ENCODE measurements around the gene IL17REL.

IL17REL gene

GRCh38 chr22:49966041-49966773 is 46.4 kb downstream of the IL17REL start:
- DNase-seq = no peak

DNA sequence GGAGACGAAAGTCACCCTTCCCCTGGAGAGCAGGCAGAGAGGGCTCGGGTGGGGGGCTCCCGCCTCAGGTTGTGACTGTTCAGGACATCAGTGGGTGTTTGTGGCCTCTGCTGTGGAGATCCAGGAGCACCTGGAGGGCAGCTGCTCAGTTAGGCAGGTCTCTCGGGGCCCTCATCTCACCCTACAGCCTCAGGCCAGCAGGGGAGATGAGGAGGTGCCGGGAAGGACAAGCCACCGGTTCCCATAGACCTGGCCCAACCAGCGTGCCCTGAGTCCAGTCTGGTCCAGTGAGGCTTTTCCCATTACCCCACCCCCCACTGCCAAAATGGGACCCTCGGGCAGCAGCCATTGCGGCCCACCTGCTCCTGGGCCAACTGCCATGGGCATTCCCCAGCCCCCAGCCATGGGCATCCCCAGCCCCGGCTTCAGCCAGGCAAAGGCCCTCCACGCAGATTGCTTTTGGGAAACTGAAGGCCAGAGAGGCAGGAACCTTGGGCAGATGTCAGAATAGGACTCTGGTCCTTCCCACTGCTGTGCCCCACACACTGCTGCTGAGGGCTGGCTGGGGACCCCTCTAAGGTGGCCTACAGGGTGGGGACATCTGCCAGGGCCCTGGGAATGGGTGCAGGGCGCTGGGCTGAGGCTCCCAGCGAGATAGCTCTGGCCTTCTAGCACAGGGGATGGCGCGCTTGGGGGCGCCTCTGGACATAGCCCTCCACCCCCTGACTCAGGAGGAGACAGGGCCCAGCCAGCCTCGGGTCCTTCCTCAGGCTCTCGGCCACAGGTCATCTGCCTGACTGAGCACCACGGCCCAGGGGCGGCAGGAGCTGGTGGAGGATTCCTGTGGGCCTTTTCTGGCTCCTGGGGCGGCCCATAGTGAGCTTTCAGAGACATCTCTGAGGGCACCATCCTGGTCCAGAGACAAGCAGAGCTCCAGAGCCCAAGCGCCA is 47.2 kb downstream of the IL17REL start:
- DNase-seq = no peak

- no peak for DNase-seq
Measured at GRCh38 chr22:49964136-49965090, 48.2 kb downstream of the IL17REL start.

GRCh38 chr22:49963647-49964026 is 48.9 kb downstream of the IL17REL start:
- DNase-seq = no peak

DNA sequence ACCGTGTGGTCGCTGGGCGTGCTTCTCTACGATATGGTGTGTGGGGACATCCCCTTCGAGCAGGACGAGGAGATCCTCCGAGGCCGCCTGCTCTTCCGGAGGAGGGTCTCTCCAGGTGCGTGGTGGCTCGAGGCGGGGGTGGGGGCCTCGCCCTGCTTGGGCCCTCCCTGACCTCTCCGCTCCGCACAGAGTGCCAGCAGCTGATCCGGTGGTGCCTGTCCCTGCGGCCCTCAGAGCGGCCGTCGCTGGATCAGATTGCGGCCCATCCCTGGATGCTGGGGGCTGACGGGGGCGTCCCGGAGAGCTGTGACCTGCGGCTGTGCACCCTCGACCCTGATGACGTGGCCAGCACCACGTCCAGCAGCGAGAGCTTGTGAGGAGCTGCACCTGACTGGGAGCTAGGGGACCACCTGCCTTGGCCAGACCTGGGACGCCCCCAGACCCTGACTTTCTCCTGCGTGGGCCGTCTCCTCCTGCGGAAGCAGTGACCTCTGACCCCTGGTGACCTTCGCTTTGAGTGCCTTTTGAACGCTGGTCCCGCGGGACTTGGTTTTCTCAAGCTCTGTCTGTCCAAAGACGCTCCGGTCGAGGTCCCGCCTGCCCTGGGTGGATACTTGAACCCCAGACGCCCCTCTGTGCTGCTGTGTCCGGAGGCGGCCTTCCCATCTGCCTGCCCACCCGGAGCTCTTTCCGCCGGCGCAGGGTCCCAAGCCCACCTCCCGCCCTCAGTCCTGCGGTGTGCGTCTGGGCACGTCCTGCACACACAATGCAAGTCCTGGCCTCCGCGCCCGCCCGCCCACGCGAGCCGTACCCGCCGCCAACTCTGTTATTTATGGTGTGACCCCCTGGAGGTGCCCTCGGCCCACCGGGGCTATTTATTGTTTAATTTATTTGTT is 49.6 kb downstream of the IL17REL start:
- no peak for DNase-seq

- DNase-seq = peak; percentile 87
Measured at GRCh38 chr22:49962012-49962750, 50.4 kb downstream of the IL17REL start.

DNA sequence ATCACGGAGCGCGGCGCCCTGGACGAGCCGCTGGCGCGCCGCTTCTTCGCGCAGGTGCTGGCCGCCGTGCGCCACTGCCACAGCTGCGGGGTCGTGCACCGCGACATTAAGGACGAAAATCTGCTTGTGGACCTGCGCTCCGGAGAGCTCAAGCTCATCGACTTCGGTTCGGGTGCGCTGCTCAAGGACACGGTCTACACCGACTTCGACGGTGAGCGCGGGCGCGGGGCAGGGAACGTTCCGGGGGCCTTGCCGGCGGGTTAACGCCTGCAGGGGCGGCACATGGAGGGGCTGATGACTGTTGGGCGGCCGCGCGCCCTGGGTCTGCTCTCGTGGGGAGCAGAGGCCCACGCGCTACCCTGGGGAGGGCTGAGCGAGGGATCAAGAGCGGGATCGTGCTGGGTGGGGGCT is 51.0 kb downstream of the IL17REL start:
- no peak for DNase-seq

DNA sequence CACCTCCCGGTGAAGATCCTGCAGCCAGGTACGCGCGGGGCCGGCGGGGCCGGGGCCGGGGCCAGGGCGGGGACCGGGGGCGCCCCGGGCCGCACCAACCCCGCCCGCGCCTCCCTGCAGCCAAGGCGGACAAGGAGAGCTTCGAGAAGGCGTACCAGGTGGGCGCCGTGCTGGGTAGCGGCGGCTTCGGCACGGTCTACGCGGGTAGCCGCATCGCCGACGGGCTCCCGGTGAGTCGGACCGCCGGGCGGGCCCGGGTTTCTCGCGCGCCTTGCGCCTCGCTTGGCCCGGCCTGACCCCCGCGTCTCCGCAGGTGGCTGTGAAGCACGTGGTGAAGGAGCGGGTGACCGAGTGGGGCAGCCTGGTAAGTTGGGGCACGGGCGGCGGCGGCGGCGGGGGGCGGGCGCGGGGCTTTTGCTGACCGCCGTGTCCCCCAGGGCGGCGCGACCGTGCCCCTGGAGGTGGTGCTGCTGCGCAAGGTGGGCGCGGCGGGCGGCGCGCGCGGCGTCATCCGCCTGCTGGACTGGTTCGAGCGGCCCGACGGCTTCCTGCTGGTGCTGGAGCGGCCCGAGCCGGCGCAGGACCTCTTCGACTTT is 51.5 kb downstream of the IL17REL start:
- peak; percentile 62 for DNase-seq

DNA sequence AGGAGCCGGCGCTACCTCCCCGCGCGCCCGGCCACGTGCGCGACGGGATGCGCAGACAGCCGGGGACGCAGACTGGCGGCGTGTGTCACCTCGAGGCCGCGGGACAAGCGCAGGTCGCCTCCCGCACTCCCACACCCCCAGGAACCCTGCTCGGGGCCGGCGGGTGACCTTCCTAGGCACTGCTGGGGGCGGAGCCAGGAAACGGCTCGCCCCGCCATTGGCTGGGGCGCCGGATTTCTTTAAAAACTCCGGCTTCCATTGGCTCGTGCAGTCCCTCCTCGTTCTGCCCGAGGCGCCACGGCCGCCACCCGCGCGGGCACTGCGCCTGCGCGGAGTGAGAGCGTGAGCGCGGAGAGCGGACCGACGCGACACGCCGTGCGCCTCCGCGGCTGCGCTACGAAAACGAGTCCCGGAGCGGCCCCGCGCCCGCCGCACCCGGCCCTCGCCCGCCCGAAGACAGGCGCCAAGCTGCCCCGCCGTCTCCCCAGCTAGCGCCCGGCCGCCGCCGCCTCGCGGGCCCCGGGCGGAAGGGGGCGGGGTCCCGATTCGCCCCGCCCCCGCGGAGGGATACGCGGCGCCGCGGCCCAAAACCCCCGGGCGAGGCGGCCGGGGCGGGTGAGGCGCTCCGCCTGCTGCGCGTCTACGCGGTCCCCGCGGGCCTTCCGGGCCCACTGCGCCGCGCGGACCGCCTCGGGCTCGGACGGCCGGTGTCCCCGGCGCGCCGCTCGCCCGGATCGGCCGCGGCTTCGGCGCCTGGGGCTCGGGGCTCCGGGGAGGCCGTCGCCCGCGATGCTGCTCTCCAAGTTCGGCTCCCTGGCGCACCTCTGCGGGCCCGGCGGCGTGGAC is 52.2 kb downstream of the IL17REL start, which contains the start of gene PIM3:
TSS of gene PIM3 (plus strand) at position 614 of the 846 bp plus-strand sequence. CDS start at position 790, 176 bp downstream.
- peak; percentile 95 for DNase-seq

DNA sequence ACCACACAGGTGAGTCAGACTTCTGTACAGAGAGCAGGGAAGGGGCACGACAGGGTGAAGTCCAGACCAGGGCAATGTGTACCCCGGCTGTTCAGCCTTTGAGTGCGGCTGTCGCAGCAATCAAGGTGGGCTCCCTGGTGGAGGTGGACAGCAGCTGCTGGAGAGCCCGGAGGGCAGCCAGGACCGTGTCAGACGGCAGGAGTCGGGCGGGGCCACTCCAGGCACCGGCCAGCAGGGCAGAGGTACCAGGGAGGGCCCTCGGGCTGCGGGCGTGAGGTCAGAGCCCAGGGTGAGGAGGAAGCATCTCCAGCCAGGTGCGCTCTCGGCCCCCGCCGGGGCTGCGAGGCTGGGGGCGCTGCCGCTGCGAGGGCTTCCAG is 52.8 kb downstream of the IL17REL start:
- DNase-seq = no peak

GRCh38 chr22:49958931-49959781 is 53.4 kb downstream of the IL17REL start:
- DNase-seq = peak; percentile 4

- peak; percentile 1 for DNase-seq
Measured at GRCh38 chr22:49958366-49958921, 54.1 kb downstream of the IL17REL start.

DNA sequence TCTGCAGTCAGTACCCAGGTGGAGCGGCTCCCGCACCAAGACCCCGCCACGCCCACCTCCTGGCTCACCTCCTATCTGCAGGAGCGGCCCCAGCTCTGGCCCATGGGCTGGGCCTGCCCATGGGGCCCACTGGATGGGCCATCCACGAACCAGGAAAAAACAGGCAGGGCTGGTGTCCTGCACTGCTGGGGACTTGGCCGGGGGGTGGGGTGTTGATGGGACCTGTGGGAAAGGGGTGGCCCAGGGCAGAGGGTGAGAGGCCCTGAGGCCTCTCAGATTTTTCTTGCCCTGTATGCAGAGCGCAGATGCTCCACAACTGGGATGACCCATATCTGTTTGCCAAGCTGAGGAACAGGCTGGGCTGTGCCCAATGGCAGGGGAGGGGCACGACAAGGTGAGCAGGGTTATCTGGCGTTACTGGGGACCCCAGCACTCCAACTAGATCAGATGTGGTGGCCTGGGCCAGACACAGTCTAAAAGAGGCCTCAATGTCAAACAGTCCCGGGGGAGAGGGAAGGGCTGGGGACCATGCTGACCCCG is 54.7 kb downstream of the IL17REL start:
- DNase-seq = peak; percentile 0

DNA sequence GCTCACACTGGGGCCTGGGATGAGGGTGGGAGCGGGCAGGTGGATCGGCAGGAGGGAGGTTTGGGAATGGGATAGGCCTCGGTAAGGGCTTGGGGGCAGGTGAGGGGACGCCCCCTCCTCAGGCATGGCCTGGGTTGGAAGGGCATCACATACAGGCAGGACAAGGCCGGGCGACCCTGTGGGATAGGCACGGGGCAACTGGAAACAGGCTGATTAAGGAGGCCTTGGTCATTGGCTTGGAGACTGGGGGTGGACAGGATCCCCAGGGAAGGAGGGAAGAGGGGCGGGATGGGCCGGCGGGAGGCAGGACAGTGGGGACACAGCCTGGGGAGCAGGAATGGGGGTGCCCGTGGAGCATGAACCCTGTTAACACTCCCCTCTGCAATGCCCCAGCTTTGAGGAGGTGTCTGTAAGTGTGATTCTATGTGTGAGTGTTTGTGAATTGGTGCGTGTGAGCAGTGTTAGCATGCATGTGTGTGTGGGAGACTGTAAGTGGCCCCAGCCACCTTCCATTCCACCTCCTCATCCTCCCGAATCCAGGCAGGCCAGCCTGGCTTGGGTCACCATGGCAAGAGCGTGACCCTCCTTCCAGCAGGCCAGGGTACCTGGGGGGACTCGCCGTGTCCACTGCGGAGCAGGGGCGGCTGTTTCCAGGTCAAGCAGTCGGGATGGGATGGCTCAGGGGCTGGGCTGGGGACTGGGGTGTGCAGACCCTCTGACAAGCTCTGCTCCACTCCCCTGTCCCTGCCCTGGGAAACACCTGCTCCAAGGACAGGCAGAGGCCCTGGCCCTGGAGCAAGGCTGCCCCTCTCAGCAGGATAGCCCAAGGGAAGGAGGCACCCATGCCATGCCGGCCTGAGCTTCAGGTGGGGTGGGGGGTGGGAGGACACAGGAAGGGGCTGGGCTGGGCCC is 55.4 kb downstream of the IL17REL start:
- DNase-seq = peak; percentile 1

DNA sequence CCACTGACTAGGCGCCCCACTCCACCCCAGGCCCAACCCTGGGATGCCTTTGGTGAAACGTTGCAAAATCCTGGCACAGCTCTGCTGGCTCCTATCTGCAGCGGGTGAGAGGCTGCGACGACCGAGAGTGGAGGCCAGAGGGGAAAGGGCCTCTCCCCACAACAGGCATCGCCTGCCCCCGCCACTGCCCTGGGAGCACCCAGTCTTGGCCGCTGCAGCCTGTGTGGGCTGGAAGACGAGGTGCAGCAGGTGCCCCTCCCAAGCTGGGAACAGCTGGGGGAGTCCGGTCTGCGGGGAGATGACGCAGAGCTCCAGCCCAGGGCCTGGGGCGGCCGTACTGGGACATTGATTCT is 56.2 kb downstream of the IL17REL start:
- DNase-seq = no peak

DNA sequence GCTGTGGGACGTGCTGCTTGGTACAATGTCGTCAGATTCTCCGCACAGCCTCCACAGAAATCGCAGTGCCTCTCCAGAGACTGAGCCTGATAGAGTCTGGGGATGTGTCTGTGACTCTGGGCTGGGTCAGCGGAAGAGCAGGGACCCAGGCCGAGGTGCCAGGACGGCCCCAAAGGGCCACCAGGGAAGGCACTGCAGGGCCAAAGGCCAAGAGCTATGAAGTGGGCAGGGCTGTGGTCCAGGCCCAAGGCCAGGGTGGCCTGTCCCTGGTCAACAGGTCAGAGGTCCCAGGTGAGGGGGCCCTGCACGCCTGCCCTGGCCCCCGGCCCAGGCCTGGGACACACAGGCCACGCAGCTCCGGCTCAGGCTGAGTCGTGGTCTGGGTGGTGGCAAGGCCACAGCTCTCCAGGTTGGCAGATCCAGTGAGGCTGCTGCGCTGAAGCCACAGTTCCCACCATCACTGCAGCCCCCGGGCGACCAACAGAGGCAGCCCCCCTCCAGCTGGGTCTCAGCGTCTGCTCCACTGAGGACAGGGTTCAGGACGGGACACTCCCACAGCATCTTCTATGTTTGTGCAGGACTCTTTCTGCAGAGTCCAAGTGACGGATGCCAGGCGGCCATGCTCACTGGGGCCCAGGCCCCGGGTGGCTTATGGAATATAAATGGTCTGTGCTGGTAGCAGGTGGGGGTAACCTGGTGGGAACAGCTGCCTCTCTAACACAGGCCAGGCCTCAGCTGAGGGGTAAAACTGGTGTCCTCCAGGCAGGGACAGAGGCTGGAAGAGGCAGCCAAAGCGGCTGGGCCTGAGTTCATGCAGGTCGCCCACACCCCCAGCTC is 56.8 kb downstream of the IL17REL start:
- DNase-seq = peak; percentile 0
